ENCODE results near the gene DNAAF8. TPM values are rescaled to one million over a fixed set of nuclear protein-coding genes. Genes with fewer than 3 reads are reported as not detected.

The DNAAF8 gene
- total RNA-seq, 4 donors from 2014 or later: 0.67 to 3.5 TPM; not detected in 2

DNA sequence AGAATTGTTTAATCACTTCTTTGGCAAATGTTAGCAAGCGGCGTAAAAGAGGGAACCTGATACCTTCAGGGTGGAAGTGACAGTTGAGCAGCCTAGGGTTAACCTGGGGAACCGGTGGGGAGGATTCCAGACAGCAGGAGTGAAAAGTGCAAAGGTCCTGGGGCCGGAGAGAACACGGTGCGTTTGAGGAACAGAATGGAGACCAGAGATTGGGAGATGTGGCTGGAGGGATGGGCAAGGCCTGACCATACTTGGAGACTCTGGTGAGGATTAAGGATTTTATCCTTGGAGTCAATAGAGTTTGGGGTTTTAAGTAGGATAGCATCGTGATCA, 34.9 kb downstream of the DNAAF8 start:
- Histone ChIP-seq H3K27me3 (no peaks in the 10 kb centered on the region), H3K27ac (peak overlapping the region in 1 of 2 donors; percentile 91), H3K36me3 (no peaks in the 10 kb centered on the region), H3K4me3 (peak overlapping the region; percentile 54 to 67), H3K9me3 (no peaks in the 10 kb centered on the region), H3K4me1 (peaks cover 0 to 15% of the 10 kb centered on the region in 2 donors)
- TF ChIP-seq POLR2A (IDR thresholded peaks at IDR 0.05): no peak
- TF ChIP-seq, protein P1, sequence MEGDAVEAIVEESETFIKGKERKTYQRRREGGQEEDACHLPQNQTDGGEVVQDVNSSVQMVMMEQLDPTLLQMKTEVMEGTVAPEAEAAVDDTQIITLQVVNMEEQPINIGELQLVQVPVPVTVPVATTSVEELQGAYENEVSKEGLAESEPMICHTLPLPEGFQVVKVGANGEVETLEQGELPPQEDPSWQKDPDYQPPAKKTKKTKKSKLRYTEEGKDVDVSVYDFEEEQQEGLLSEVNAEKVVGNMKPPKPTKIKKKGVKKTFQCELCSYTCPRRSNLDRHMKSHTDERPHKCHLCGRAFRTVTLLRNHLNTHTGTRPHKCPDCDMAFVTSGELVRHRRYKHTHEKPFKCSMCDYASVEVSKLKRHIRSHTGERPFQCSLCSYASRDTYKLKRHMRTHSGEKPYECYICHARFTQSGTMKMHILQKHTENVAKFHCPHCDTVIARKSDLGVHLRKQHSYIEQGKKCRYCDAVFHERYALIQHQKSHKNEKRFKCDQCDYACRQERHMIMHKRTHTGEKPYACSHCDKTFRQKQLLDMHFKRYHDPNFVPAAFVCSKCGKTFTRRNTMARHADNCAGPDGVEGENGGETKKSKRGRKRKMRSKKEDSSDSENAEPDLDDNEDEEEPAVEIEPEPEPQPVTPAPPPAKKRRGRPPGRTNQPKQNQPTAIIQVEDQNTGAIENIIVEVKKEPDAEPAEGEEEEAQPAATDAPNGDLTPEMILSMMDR (IDR thresholded peaks at IDR 0.05): no peak
- DNase-seq: no peak
- intact Hi-C loops (cut with DNase I; ENCODE audit: low total_unique reads): loop anchor here (5.0 kb wide), 1 partner anchor 33 kb away; the partner anchor contains the start of gene ROGDI

GRCh38 chr16:4771646-4772045, 37.3 kb downstream of the DNAAF8 start:
- Histone ChIP-seq H3K4me3 (no peak overlapping the region), H3K27me3 (no peaks in the 10 kb centered on the region), H3K27ac (no peak overlapping the region), H3K36me3 (no peaks in the 10 kb centered on the region), H3K9me3 (no peaks in the 10 kb centered on the region), H3K4me1 (peaks cover 0 to 8% of the 10 kb centered on the region in 2 donors)
- no peak for DNase-seq
- no peak for TF ChIP-seq POLR2A (IDR thresholded peaks at IDR 0.05)
- TF ChIP-seq, protein P1 (IDR thresholded peaks at IDR 0.05): no peak
- intact Hi-C loops (cut with DNase I; ENCODE audit: low total_unique reads): no loop called here

- Histone ChIP-seq H3K4me3 (no peak overlapping the region), H3K9me3 (no peaks in the 10 kb centered on the region), H3K27ac (no peak overlapping the region), H3K36me3 (no peaks in the 10 kb centered on the region), H3K4me1 (peaks cover 0 to 7% of the 10 kb centered on the region in 2 donors), H3K27me3 (no peaks in the 10 kb centered on the region)
- TF ChIP-seq, protein P1 (IDR thresholded peaks at IDR 0.05): no peak
- no peak for TF ChIP-seq POLR2A (IDR thresholded peaks at IDR 0.05)
- DNase-seq: no peak
- intact Hi-C loops (cut with DNase I; ENCODE audit: low total_unique reads): no loop called here
These were observed 38.0 kb downstream of the DNAAF8 start for GRCh38 chr16:4772351-4772750.

GRCh38 chr16:4775005-4775404, 40.7 kb downstream of the DNAAF8 start:
- Histone ChIP-seq H3K36me3 (no peaks in the 10 kb centered on the region), H3K27ac (no peak overlapping the region), H3K4me3 (no peak overlapping the region), H3K27me3 (no peaks in the 10 kb centered on the region), H3K9me3 (no peaks in the 10 kb centered on the region), H3K4me1 (no peaks in the 10 kb centered on the region)
- no peak for TF ChIP-seq POLR2A (IDR thresholded peaks at IDR 0.05)
- TF ChIP-seq, protein P1 (IDR thresholded peaks at IDR 0.05): no peak
- DNase-seq: no peak
- intact Hi-C loops (cut with DNase I; ENCODE audit: low total_unique reads): no loop called here

DNA sequence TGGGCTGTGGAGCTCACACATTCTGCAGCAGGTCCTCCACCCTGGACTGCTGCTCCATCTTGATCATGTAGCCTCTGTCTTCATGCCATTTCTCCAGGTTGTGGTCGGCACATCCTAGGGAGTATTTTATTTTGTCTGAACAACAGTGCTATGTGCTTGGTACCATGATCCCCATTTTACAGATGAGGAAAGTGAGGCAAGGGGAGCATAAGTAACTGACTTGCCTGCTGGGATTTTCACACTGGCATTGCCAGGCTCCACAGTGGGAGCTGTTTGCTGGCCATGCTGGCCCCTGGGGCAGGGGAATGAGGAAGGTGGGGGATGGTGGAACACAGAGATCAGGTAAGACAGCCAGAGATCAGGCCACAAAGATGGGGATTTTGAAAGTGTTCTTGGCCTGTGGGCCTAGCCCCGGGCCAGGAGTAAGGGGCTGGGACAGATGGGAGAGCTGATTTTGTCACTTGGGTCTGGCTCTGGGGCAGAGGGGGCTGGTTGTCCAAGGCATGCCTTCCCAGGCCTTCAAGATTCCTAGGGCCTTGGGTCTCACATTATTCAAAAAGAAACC, 41.9 kb downstream of the DNAAF8 start:
- Histone ChIP-seq H3K27ac (no peak overlapping the region), H3K36me3 (no peaks in the 10 kb centered on the region), H3K9me3 (no peaks in the 10 kb centered on the region), H3K4me3 (no peak overlapping the region), H3K27me3 (no peaks in the 10 kb centered on the region), H3K4me1 (no peaks in the 10 kb centered on the region)
- TF ChIP-seq, protein P1 (IDR thresholded peaks at IDR 0.05): no peak
- no peak for TF ChIP-seq POLR2A (IDR thresholded peaks at IDR 0.05)
- DNase-seq: no peak
- intact Hi-C loops (cut with DNase I; ENCODE audit: low total_unique reads): no loop called here
